OCI-M2 (cell line): ENCODE measurements around the gene GTPBP3.

Experiments
- DNase-seq: peaks from one replicate; lab custom pipeline; 2025; ENCODE audit not compliant: unreplicated experiment; lab: John Stamatoyannopoulos, UW

Gene GTPBP3

GRCh38 chr19:17327654-17328516, 9.5 kb upstream of the GTPBP3 start:
- DNase-seq, result no peak

DNA sequence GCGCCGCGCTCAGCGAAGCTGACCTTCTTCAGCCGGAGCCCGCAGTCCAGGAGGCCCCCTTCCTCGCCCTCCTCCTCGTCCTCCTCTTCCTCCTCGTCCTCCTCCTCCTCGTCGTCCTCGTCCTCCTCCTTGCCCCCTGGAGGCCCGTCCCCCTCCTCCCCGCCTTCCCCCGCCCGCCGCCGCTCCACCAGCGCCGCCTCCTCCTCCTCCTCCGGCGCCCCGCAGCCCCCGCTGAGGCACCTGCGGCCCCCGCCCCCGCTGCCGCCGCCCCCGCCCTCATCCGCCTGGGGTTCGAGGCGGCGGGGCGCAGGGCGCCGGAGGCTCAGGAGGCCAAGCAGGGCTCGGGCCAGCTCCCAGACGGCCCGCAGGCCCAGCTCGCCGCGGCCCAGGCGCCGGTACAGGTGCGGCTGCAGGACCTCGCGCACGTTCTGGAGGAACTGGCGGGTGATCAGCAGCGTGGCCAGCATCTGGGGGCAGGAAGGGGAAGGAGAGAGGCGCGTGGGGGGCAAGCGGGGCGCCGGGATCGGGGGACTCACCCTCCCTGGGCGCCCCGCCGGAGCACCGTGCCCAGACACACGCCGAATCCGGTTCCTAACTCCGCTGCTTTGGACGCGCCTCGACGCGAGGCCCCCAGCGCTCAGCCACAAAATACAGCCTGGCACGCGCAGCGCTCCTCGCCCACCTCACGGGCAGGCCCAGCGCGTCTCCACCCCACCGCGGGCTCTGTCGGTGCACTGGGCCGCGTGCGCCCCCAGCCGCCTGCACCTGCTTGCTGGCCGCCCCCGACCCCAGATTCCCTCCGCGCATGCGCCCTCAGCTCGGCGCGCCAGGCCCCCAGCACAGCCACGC, 8.6 kb upstream of the GTPBP3 start:
- DNase-seq, result no peak

DNA sequence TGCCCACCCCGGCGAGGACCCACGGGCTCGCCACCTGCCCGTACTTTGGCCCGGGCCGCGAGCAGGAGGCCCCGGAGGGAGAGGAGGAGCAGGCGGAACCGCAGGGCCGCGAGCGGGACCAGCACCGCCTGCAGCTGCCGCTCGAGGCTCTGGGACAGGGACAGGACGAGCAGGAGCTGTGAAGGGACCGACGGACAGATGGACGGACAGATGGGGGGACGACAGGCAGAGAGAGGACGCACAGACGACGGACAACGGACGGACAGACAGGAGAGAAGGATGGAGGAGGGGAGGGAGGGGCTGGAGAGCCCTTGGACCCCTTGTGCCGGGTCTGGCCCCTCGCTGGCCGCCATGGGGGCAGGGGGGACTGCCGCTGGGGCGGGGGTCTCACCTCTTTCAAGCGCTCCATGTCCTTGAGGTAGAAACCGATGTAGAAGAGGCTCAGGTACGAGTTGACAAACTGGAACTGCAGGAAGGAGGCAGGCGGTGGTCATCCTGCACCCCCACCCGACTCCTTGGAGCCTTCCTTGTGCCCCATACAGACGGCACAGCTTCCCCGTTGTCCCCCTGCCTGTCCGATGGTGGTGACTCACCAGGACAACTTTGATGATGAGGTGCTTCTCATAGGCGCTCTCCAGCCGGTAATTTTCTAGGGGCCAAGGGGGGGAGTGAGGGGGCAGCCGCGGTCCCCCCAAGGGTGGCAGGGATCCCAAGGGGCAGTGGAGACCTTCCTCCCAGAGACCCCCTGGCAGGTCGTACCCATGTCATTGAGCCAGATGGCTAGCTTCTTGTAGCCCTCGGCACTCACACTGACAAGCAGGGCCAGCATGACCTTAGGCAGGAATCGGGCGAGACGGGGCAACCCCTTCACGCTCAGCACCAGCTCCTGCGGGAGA, 7.7 kb upstream of the GTPBP3 start:
- DNase-seq, result no peak

- DNase-seq, result no peak
Measured at GRCh38 chr19:17330262-17331044, 6.9 kb upstream of the GTPBP3 start.

- DNase-seq, result no peak
Measured at GRCh38 chr19:17331045-17331558, 6.3 kb upstream of the GTPBP3 start.

- no peak for DNase-seq
Measured at GRCh38 chr19:17332360-17332676, 5.0 kb upstream of the GTPBP3 start.

GRCh38 chr19:17332677-17333581, 4.4 kb upstream of the GTPBP3 start:
- no peak for DNase-seq

DNA sequence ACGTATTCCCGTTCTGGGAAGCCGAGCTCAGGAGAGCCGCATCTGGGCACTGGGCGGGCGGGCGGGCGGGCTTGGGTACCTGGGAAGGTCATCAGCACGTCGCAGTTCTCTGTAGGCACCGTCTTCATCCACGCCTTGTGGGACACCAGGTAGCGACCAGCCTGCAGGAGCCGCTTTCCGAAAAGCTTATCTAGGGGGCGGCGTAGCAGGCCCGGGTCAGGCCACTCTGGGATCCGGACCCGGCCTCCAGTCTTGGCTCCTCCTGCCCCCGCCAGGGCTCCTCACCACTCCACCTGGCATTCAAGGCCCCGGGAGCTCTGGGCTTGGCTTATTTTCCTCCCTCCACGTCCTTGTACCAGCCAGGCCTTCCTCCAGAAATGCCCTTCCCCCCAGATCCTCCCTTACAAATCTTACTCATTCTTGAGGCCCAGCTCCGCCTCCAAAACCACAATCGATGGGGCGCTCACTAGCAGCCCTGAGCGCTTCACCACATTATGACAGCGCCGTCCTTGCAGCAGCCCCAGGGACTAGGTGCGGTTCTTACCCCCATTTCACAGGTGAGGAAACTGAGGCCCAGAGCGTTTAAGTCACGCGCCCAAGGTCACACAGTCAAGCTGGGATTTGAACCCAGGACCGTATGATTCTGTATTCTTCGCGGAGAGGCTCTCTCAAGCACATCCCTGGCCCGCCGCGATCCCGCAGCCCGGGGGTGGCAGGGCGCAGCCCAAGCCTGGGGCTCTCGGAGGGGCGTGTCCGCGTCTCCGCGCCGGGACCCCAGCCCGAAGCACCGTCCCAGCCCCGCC, 3.5 kb upstream of the GTPBP3 start:
- no peak for DNase-seq

DNA sequence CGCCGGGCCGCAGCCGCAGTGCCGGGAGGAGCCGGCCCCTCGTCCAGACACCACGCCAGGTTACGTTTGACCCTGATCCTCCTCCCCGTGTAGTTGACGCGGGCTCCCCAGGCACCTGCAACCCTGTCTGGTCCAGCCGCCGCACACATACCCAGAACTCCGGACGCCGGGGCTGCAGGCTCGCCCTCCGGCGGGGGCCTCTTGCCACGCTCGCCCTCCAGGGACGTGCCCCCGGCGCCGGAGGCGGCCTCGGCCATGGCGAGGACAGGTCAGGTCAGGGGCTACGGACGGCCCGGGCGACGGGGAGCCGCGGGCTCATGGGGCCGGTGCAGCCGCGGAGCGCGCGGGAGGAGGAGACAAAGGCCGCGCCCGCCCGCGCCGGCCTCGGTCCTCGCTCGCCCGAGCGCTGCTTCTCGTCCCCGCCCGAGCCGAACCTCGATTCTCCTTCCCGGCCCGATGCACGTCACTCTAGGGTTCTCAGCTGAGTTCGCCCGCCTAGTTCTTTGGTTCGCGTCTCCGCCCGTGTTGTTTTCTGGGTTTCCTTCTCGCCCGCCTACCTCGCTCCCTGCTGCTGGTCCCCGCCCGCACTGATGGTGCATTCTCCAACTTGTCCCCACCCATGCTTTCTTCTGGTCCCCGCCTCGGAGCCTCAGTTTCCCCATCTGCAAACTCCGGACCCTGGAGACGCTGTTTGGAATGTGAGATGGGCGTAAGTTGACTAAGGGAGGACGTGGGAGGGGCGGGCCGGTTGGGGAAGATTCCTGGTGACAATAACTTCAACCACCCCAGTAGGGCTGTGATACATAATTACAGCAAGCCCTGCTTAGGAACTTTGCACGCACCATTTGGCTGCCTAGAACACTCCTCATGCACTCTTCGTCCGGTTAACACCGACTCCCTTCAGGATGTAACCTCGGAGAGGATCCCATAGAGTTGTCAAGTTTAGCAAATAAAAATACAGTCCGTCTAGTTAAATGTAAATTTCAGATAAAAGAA, 2.6 kb upstream of the GTPBP3 start, which contains the start of gene ANO8:
Gene ANO8 (minus strand): TSS at position 442 of the 996 bp plus-strand sequence. CDS start 185 bp downstream, at position 257.
- DNase-seq, result peak; percentile 96

GRCh38 chr19:17335575-17335974, 1.8 kb upstream of the GTPBP3 start:
- no peak for DNase-seq

- no peak for DNase-seq
Measured at GRCh38 chr19:17337675-17338432, 501 bp downstream of the GTPBP3 start.

DNA sequence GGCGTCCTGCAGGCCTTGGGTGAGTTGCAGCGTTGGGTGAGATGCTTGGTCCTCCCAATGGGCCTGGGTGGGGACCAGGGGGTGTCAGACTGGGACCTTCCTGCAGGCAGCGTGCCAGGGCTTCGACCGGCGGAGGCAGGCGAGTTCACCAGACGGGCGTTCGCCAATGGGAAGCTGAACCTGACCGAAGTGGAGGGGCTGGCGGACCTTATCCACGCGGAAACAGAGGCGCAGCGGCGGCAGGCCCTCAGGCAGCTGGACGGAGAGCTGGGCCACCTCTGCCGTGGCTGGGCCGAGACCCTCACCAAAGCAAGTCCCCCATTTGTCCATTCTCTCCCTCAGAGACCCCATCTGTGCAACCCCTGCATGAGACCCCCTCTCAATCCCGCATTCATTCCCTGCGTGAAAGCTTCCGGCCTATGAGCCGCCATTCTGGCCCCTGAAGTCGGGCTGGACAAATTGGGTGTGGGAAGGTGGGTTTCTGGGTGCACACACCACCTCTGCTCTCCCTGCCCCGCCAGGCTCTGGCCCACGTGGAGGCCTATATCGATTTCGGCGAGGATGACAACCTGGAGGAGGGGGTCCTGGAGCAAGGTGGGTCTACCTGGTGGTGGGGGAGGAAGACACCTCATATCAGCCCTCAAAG, 1.2 kb downstream of the GTPBP3 start:
- DNase-seq, result no peak

- DNase-seq, result no peak
Measured at GRCh38 chr19:17339088-17339741, 1.9 kb downstream of the GTPBP3 start.

DNA sequence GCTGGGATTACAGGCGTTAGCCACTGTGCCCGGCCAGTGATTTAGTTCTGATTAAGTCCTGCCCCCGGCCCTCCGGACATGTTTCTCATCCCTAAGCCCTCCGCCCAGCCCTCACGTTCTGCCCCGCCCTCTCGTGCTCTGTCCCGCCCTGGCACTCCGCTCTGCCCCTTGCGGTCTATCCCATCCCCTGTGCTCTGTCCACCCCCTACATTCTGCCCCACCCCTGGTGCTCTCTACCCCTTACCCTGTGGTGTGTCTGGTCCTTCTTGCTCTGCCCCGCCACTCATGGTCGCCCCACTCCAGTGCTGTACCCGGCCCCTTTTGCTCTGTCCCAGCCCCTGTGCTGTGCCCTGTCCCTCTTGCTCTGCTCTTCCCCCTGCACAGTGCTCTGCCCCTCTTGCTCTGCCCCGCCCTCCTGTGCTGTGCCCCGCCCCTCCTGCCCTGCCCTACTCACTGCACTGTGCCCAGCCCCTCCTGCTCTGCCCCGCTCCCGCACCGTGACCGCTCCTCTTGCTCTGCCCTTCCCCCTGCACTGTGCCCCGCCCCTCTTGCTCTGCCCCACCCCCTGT, 3.0 kb downstream of the GTPBP3 start:
- DNase-seq, result no peak

DNA sequence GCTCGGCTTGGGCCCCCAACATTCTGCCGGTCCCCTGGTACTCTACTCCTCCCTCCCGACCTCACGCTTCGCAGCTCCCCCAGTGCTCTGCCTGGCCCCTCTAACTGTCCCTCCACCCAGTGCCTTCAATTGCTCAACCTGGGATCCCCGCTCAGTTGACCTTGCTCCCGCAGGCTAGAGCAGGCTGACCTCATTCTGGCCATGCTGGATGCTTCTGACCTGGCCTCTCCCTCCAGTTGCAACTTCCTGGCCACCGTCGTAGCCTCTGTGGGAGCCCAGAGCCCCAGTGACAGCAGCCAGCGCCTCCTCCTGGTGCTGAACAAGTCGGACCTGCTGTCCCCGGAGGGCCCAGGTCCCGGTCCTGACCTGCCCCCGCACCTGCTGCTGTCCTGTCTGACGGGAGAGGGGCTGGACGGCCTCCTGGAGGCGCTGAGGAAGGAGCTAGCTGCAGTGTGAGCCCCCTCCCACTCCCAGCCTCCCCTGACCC, 3.6 kb downstream of the GTPBP3 start:
- DNase-seq, result no peak
